GM18868 (cell line): ENCODE data around the gene MTX3.
A peak's percentile ranks its signal among the peaks of the same experiment; 100 is the strongest.

Source experiments
- ATAC-seq: cut with Tn5 transposase; IDR thresholded peaks from one replicate; pipeline ENCODE4 v1.9.1; 2021; ENCODE audit warnings: mild to moderate bottlenecking, moderate library complexity; ENCODE audit not compliant: unreplicated experiment

MTX3 gene

GRCh38 chr5:79990598-79991507 is at the start of gene MTX3:
Gene MTX3 (minus strand): TSS chr5:79991262. CDS start chr5:79991238, 24 bp downstream.
- ATAC-seq: peak; percentile 93

- no peak for ATAC-seq
Measured at GRCh38 chr5:80039650-80040049, 48.6 kb upstream of the MTX3 start.

GRCh38 chr5:80037366-80037765 is 46.3 kb upstream of the MTX3 start:
- no peak for ATAC-seq

GRCh38 chr5:80036615-80037014 is 45.6 kb upstream of the MTX3 start:
- no peak for ATAC-seq

- ATAC-seq: no peak
Measured at GRCh38 chr5:80035839-80036238, 44.8 kb upstream of the MTX3 start.

- no peak for ATAC-seq
Measured at GRCh38 chr5:80034962-80035821, 44.1 kb upstream of the MTX3 start, which contains the start of gene THBS4. Gene THBS4 (plus strand): TSS chr5:80035348. CDS start chr5:80035538, 190 bp downstream.

- no peak for ATAC-seq
Measured at GRCh38 chr5:80034559-80034958, 43.5 kb upstream of the MTX3 start.

GRCh38 chr5:80033513-80033912 is 42.5 kb upstream of the MTX3 start:
- ATAC-seq: no peak

GRCh38 chr5:80031109-80031508 is 40.0 kb upstream of the MTX3 start:
- ATAC-seq: no peak

- ATAC-seq: no peak
Measured at GRCh38 chr5:80026841-80027240, 35.8 kb upstream of the MTX3 start.

GRCh38 chr5:80025069-80025468 is 34.0 kb upstream of the MTX3 start:
- no peak for ATAC-seq

- no peak for ATAC-seq
Measured at GRCh38 chr5:80010754-80011392, 19.8 kb upstream of the MTX3 start.

GRCh38 chr5:80008995-80009765 is 18.1 kb upstream of the MTX3 start:
- no peak for ATAC-seq

- ATAC-seq: no peak
Measured at GRCh38 chr5:80002677-80003076, 11.6 kb upstream of the MTX3 start.

- no peak for ATAC-seq
Measured at GRCh38 chr5:79999722-80000121, 8.7 kb upstream of the MTX3 start.

- no peak for ATAC-seq
Measured at GRCh38 chr5:79992891-79993657, 2.0 kb upstream of the MTX3 start.

- ATAC-seq: peak; percentile 44
Measured at GRCh38 chr5:79990205-79990597, 861 bp downstream of the MTX3 start.

- ATAC-seq: no peak
Measured at GRCh38 chr5:79986260-79986659, 4.8 kb downstream of the MTX3 start.

- no peak for ATAC-seq
Measured at GRCh38 chr5:79985288-79985687, 5.8 kb downstream of the MTX3 start.

- ATAC-seq: no peak
Measured at GRCh38 chr5:79984363-79984762, 6.7 kb downstream of the MTX3 start.
